NCI-H2029 (cell line): Measurements from ENCODE around the gene GPR107.

Experiments used
- DNase-seq: peaks from one replicate; lab custom pipeline; 2025; lab: John Stamatoyannopoulos, UW

Gene GPR107

GRCh38 chr9:130110166-130110565 lies 56.5 kb downstream of the GPR107 start:
- no peak for DNase-seq

GRCh38 chr9:130110596-130111021 lies 56.9 kb downstream of the GPR107 start:
- no peak for DNase-seq

GRCh38 chr9:130111786-130112537 lies 58.3 kb downstream of the GPR107 start:
- no peak for DNase-seq

GRCh38 chr9:130112538-130113151 lies 58.9 kb downstream of the GPR107 start:
- no peak for DNase-seq

GRCh38 chr9:130114741-130115140 lies 61.0 kb downstream of the GPR107 start:
- no peak for DNase-seq

GRCh38 chr9:130116346-130116745 lies 62.6 kb downstream of the GPR107 start:
- no peak for DNase-seq

- DNase-seq, result no peak
These were observed 63.7 kb downstream of the GPR107 start for GRCh38 chr9:130117376-130117775.

- DNase-seq, result no peak
These were observed 64.3 kb downstream of the GPR107 start for GRCh38 chr9:130117816-130118632.

- peak; percentile 88 for DNase-seq
These were observed 65.3 kb downstream of the GPR107 start for GRCh38 chr9:130118841-130119518.

- peak; percentile 22 for DNase-seq
These were observed 66.0 kb downstream of the GPR107 start for GRCh38 chr9:130119519-130120298.

GRCh38 chr9:130120299-130120587 lies 66.5 kb downstream of the GPR107 start:
- DNase-seq, result no peak

- DNase-seq, result no peak
These were observed 67.1 kb downstream of the GPR107 start for GRCh38 chr9:130120832-130121231.

GRCh38 chr9:130122456-130122855 lies 68.8 kb downstream of the GPR107 start:
- DNase-seq, result no peak

GRCh38 chr9:130124085-130124860 lies 70.6 kb downstream of the GPR107 start:
- no peak for DNase-seq

GRCh38 chr9:130126721-130127433 lies 73.2 kb downstream of the GPR107 start:
- DNase-seq, result no peak

- DNase-seq, result no peak
These were observed 74.5 kb downstream of the GPR107 start for GRCh38 chr9:130128251-130128650.

GRCh38 chr9:130128733-130129431 lies 75.2 kb downstream of the GPR107 start:
- no peak for DNase-seq

- DNase-seq, result no peak
These were observed 75.8 kb downstream of the GPR107 start for GRCh38 chr9:130129432-130130061.

GRCh38 chr9:130132746-130133145 lies 79.0 kb downstream of the GPR107 start:
- DNase-seq, result no peak
